Neural progenitor cell (in vitro differentiated cells): ENCODE measurements around the gene HAVCR1. TPM values are rescaled to one million over a fixed set of nuclear protein-coding genes. Genes with fewer than 3 reads are reported as not detected.
"Not testable (repeated sequence)": the region's sequence is repeated elsewhere in the genome, so short reads cannot be mapped to it uniquely, and the experiment has no call there.

Experiments
- DNase-seq: peaks from one replicate; pipeline ENCODE4 v3.0.0-alpha.2; 2016; ENCODE audit warnings: low spot score
- H2AFZ ChIP-seq: fragments of 200-600 bp; sonication (generic); replicated peaks from 2 replicates; pipeline ENCODE4 v1.6.1; 2016; ENCODE audit warnings: antibody characterized with exemption
- H3F3A ChIP-seq: fragments of 200-600 bp; sonication (generic); 2 replicates; pipeline ENCODE4 v1.6.1; 2016; ENCODE audit warnings: antibody characterized with exemption, low read depth
- H3K27ac ChIP-seq: fragments of 200-600 bp; sonication (generic); 2 replicates; pipeline ENCODE4 v1.5.1; 2016; ENCODE audit warnings: mild to moderate bottlenecking
- H3K27me3 ChIP-seq: fragments of 200-600 bp; sonication (generic); 2 replicates; pipeline ENCODE4 v1.6.1; 2016; ENCODE audit warnings: mild to moderate bottlenecking, moderate library complexity
- H3K36me3 ChIP-seq: fragments of 200-600 bp; sonication (generic); 2 replicates; pipeline ENCODE4 v1.5.1; 2016
- H3K4me1 ChIP-seq: fragments of 200-600 bp; sonication (generic); 2 replicates; pipeline ENCODE4 v1.6.1; 2016; ENCODE audit warnings: mixed run types
- H3K4me2 ChIP-seq: fragments of 200-600 bp; sonication (generic); 2 replicates; pipeline ENCODE4 v1.6.1; 2016
- H3K4me3 ChIP-seq: fragments of 200-600 bp; sonication (generic); 2 replicates; pipeline ENCODE4 v1.5.1; 2016
- H3K79me2 ChIP-seq: fragments of 200-600 bp; sonication (generic); 2 replicates; pipeline ENCODE4 v1.6.1; 2016; ENCODE audit warnings: low read depth
- H3K9ac ChIP-seq: fragments of 200-600 bp; sonication (generic); 2 replicates; pipeline ENCODE4 v1.6.1; 2016
- H3K9me3 ChIP-seq: fragments of 200-600 bp; sonication (generic); 2 replicates; pipeline ENCODE4 v1.5.1; 2016; ENCODE audit warnings: low read depth
- H4K20me1 ChIP-seq: fragments of 200-600 bp; sonication (generic); 2 replicates; pipeline ENCODE4 v1.6.1; 2016; ENCODE audit warnings: low read depth
- H3K27ac Mint-ChIP-seq: 3 replicates; pipeline ENCODE4 v1.8.0; 2021; ENCODE audit warnings: mixed read lengths
- H3K27me3 Mint-ChIP-seq: 2 replicates; pipeline ENCODE4 v1.8.0; 2022; ENCODE audit warnings: low read depth, mild to moderate bottlenecking, inconsistent platforms, moderate library complexity, mixed read lengths; ENCODE audit not compliant: insufficient read depth
- H3K36me3 Mint-ChIP-seq: 3 replicates; pipeline ENCODE4 v1.8.0; 2021; ENCODE audit warnings: mixed read lengths
- H3K4me1 Mint-ChIP-seq: 3 replicates; pipeline ENCODE4 v1.8.0; 2021; ENCODE audit warnings: mixed read lengths
- H3K4me3 Mint-ChIP-seq: 3 replicates; pipeline ENCODE4 v1.8.0; 2021; ENCODE audit warnings: mild to moderate bottlenecking, moderate library complexity, mixed read lengths
- H3K9me3 Mint-ChIP-seq: 3 replicates; pipeline ENCODE4 v1.8.0; 2020; ENCODE audit warnings: mixed read lengths
- EZH2 ChIP-seq: fragments of 200-600 bp; sonication (generic); IDR thresholded peaks from 2 replicates; pipeline ENCODE4 v1.6.1; 2017; ENCODE audit warnings: antibody characterized with exemption, mild to moderate bottlenecking, moderate library complexity
- EZH2phosphoT487 ChIP-seq: fragments of 200-600 bp; sonication (generic); IDR thresholded peaks from 2 replicates; pipeline ENCODE4 v1.6.1; 2017; ENCODE audit warnings: antibody characterized with exemption
- total RNA-seq: library from RNA; depleted of rRNA; stranded (reverse); fragments of >200 nt; gene quantifications from 2 replicates; pipeline ENCODE4 v1.2.3, GENCODE V29; 2015; ENCODE audit warnings: low replicate concordance
- TF ChIP-seq, protein P1 (sequence below): fragments of 200-600 bp; sonication (generic); IDR thresholded peaks from 2 replicates; pipeline ENCODE4 v1.5.1; 2017; ENCODE audit warnings: antibody characterized with exemption, mild to moderate bottlenecking

The HAVCR1 gene
- total RNA-seq, 1 donor from 2014 or later = not detected

DNA sequence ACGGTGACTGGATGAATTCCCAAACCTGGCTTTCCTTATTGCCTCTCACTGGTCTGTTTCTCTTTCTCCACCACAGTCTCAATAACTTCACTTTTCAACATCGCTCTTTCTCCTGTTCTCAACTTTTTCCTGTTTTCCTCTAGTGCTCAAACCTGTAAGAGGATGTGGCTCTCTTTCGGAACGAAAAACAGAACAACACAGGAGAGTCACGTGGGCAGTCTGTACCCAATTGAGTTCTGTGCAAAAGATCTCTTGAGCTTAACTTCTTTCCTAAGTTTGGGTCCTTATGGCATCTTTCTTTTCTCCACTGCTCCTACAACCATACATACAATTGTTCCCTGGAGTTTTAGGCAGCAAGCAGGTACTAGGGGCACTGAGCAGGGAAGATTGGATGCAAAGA, 8.9 kb downstream of the HAVCR1 start:
- no peak for DNase-seq
- Histone ChIP-seq H3K4me3 (no peak overlapping the region), H3K27ac (no peak overlapping the region), H4K20me1 (no peaks in the 10 kb centered on the region), H2AFZ (peak overlapping the region; percentile 7), H3K9me3 (no peaks in the 10 kb centered on the region), H3K79me2 (no peaks in the 10 kb centered on the region), H3K27me3 (no peaks in the 10 kb centered on the region), H3K9ac (no peak overlapping the region), H3F3A (no peaks in the 10 kb centered on the region), H3K4me2 (no peak overlapping the region), H3K36me3 (no peaks in the 10 kb centered on the region), H3K4me1 (no peaks in the 10 kb centered on the region)
- TF ChIP-seq, protein P1, sequence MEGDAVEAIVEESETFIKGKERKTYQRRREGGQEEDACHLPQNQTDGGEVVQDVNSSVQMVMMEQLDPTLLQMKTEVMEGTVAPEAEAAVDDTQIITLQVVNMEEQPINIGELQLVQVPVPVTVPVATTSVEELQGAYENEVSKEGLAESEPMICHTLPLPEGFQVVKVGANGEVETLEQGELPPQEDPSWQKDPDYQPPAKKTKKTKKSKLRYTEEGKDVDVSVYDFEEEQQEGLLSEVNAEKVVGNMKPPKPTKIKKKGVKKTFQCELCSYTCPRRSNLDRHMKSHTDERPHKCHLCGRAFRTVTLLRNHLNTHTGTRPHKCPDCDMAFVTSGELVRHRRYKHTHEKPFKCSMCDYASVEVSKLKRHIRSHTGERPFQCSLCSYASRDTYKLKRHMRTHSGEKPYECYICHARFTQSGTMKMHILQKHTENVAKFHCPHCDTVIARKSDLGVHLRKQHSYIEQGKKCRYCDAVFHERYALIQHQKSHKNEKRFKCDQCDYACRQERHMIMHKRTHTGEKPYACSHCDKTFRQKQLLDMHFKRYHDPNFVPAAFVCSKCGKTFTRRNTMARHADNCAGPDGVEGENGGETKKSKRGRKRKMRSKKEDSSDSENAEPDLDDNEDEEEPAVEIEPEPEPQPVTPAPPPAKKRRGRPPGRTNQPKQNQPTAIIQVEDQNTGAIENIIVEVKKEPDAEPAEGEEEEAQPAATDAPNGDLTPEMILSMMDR = no peak
- TF ChIP-seq EZH2phosphoT487 (no peak), EZH2 (no peak)
- H3K36me3 Mint-ChIP-seq = no peaks in the 10 kb centered on the region
- no peaks in the 10 kb centered on the region for H3K9me3 Mint-ChIP-seq
- peaks cover 2% of the 10 kb centered on the region for H3K27me3 Mint-ChIP-seq
- no peak overlapping the region for H3K4me3 Mint-ChIP-seq
- no peaks in the 10 kb centered on the region for H3K4me1 Mint-ChIP-seq
- no peak overlapping the region for H3K27ac Mint-ChIP-seq

DNA sequence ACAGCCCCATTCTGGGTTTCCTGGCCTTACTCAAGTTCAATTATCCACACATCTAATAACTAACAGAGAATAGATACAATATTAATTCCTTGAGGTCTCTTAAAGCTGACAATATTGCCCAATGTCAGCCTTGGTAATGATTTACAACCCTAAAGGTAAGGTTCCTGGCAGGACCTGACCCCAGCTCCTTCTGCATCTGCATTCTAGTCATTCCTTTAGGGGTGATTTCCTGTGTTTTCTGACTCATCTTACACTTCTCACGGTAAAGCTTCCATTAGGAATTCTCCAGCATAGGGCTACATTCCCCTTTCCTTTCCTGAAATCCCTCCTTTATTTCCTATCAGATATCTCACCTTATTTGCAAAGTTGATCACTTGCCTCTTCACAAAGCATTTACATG, 9.3 kb downstream of the HAVCR1 start:
- Mint-ChIP-seq H3K27ac (no peak overlapping the region), H3K9me3 (no peaks in the 10 kb centered on the region), H3K4me3 (no peak overlapping the region), H3K27me3 (peaks cover 2% of the 10 kb centered on the region), H3K36me3 (no peaks in the 10 kb centered on the region), H3K4me1 (no peaks in the 10 kb centered on the region)
- Histone ChIP-seq H3K79me2 (no peaks in the 10 kb centered on the region), H3K36me3 (no peaks in the 10 kb centered on the region), H3F3A (no peaks in the 10 kb centered on the region), H3K9ac (no peak overlapping the region), H3K4me2 (no peak overlapping the region), H3K27ac (no peak overlapping the region), H3K27me3 (no peaks in the 10 kb centered on the region), H3K4me3 (no peak overlapping the region), H3K9me3 (no peaks in the 10 kb centered on the region), H2AFZ (peak overlapping the region; percentile 7), H4K20me1 (no peaks in the 10 kb centered on the region), H3K4me1 (no peaks in the 10 kb centered on the region)
- DNase-seq = no peak
- TF ChIP-seq EZH2 = no peak
- TF ChIP-seq EZH2phosphoT487 = no peak
- TF ChIP-seq, protein P1 = no peak

DNA sequence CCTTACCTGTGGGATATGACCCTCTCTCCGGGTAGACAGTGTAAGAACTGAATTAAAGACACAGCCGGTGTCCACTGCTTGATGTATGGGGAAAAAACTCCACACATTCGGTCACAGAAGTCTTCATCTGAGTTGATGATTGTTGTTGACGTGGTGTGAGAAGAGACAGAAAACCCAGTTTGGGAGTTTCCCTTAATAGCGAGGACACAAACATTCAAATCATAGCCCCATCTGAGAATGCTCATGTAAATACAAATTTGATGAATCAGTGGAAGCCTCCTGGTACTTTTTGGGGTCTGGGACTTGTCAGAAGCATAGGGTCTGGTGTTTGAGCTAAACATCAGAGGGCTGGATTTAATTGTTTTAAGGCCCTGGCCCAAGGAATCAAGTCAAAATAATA, 11.0 kb downstream of the HAVCR1 start:
- Histone ChIP-seq H3K36me3 (no peaks in the 10 kb centered on the region), H2AFZ (no peak overlapping the region), H3F3A (no peaks in the 10 kb centered on the region), H4K20me1 (no peaks in the 10 kb centered on the region), H3K4me2 (no peak overlapping the region), H3K27ac (no peak overlapping the region), H3K4me3 (no peak overlapping the region), H3K79me2 (no peaks in the 10 kb centered on the region), H3K27me3 (no peaks in the 10 kb centered on the region), H3K4me1 (no peaks in the 10 kb centered on the region), H3K9ac (no peak overlapping the region), H3K9me3 (no peaks in the 10 kb centered on the region)
- H3K4me1 Mint-ChIP-seq = no peaks in the 10 kb centered on the region
- no peaks in the 10 kb centered on the region for H3K36me3 Mint-ChIP-seq
- no peak overlapping the region for H3K4me3 Mint-ChIP-seq
- no peak overlapping the region for H3K27ac Mint-ChIP-seq
- no peak for TF ChIP-seq EZH2
- no peak for TF ChIP-seq EZH2phosphoT487
- TF ChIP-seq, protein P1 = no peak
- H3K27me3 Mint-ChIP-seq = no peaks in the 10 kb centered on the region
- DNase-seq = no peak
- no peaks in the 10 kb centered on the region for H3K9me3 Mint-ChIP-seq

DNA sequence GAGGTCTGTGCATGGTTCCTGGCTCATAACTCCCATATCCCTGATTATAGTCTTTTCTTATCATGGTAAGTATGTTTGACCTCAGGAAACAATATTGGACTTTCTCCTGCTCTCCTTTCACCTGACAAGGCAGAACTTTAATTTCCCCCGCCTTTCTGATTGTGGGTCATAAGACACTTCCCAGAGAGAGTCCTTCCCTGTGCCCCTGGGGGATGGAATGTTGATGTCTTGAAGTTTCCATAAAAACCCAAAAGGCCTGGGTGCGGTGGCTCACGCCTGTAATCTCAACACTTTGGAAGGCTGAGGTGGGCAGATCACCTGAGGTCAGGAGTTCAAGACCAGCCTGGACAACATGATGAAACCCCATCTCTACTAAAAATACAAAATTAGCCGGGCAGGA, 11.9 kb downstream of the HAVCR1 start:
- H3K27me3 Mint-ChIP-seq, H3K4me1 ChIP-seq, H3K79me2 ChIP-seq, H3K9me3 ChIP-seq, H3K9ac ChIP-seq, H2AFZ ChIP-seq, DNase-seq, H3K4me2 ChIP-seq, H3K4me3 ChIP-seq, H4K20me1 ChIP-seq, H3K27ac ChIP-seq, H3K36me3 Mint-ChIP-seq, H3K4me3 Mint-ChIP-seq, H3K9me3 Mint-ChIP-seq, H3K4me1 Mint-ChIP-seq, H3K27ac Mint-ChIP-seq, H3K27me3 ChIP-seq, H3F3A ChIP-seq, H3K36me3 ChIP-seq: not testable (repeated sequence)
